ENCODE results near the gene AGR2.

GRCh38 chr7:16810112-16810511 lies 5.3 kb upstream of the AGR2 start:
- TF ChIP-seq ZNF384 (IDR thresholded peaks at IDR 0.05) (no peak), TARDBP (IDR thresholded peaks at IDR 0.05) (no peak), FOXM1 (IDR thresholded peaks at IDR 0.05; ENCODE audit: borderline replicate concordance) (no peak), SUZ12 (IDR thresholded peaks at IDR 0.05) (no peak), SP1 (IDR thresholded peaks at IDR 0.05) (no peak), ELF4 (IDR thresholded peaks at IDR 0.05) (no peak), BHLHE40 (IDR thresholded peaks at IDR 0.05; ENCODE audit: borderline replicate concordance) (no peak), NFRKB (IDR thresholded peaks at IDR 0.05) (no peak), L3MBTL2 (conservative IDR thresholded peaks at IDR 0.05) (no peak), LEF1 (IDR thresholded peaks at IDR 0.05; ENCODE audit: borderline replicate concordance) (no peak), ARNT (IDR thresholded peaks at IDR 0.05) (no peak), FOXA1 (IDR thresholded peaks at IDR 0.05) (no peak), FOXK2 (IDR thresholded peaks at IDR 0.05) (no peak)

Data from HEK293T (cell line).